GM18867 (cell line): ENCODE measurements around the gene ZNF236.

ENCODE experiments used
- ATAC-seq: cut with Tn5 transposase; IDR thresholded peaks from one replicate; pipeline ENCODE4 v1.9.1; 2021; ENCODE audit warnings: mild to moderate bottlenecking, moderate library complexity; ENCODE audit not compliant: unreplicated experiment

ZNF236 gene

GRCh38 chr18:77000527-77000926, 178.2 kb downstream of the ZNF236 start:
- no peak for ATAC-seq

- no peak for ATAC-seq
Observed at GRCh38 chr18:77001041-77001440, 178.7 kb downstream of the ZNF236 start.

GRCh38 chr18:77001979-77002378, 179.6 kb downstream of the ZNF236 start:
- ATAC-seq = peak; percentile 32

- ATAC-seq = peak; percentile 81
Observed at GRCh38 chr18:77002496-77002895, 180.1 kb downstream of the ZNF236 start.

- ATAC-seq = no peak
Observed at GRCh38 chr18:77003316-77003715, 181.0 kb downstream of the ZNF236 start.

GRCh38 chr18:77004555-77005380, 182.4 kb downstream of the ZNF236 start:
- no peak for ATAC-seq

GRCh38 chr18:77005651-77006195, 183.4 kb downstream of the ZNF236 start:
- no peak for ATAC-seq

GRCh38 chr18:77006305-77007175, 184.2 kb downstream of the ZNF236 start:
- ATAC-seq = no peak

- ATAC-seq = no peak
Observed at GRCh38 chr18:77007251-77007650, 184.9 kb downstream of the ZNF236 start.

GRCh38 chr18:77008006-77008405, 185.6 kb downstream of the ZNF236 start:
- no peak for ATAC-seq

- no peak for ATAC-seq
Observed at GRCh38 chr18:77008576-77009315, 186.4 kb downstream of the ZNF236 start.

GRCh38 chr18:77009675-77010074, 187.3 kb downstream of the ZNF236 start:
- ATAC-seq = no peak

GRCh38 chr18:77012120-77012519, 189.8 kb downstream of the ZNF236 start:
- no peak for ATAC-seq

- no peak for ATAC-seq
Observed at GRCh38 chr18:77012806-77013541, 190.6 kb downstream of the ZNF236 start.

GRCh38 chr18:77013811-77014521, 191.6 kb downstream of the ZNF236 start:
- no peak for ATAC-seq

- no peak for ATAC-seq
Observed at GRCh38 chr18:77014538-77014937, 192.2 kb downstream of the ZNF236 start.

GRCh38 chr18:77015169-77015568, 192.8 kb downstream of the ZNF236 start:
- ATAC-seq = no peak

- ATAC-seq = no peak
Observed at GRCh38 chr18:77015771-77016710, 193.7 kb downstream of the ZNF236 start.
